Left lung (tissue), 10 donors: ENCODE data around the gene ACBD4. TPM values are rescaled to one million over a fixed set of nuclear protein-coding genes. Genes with fewer than 3 reads are reported as not detected.
A peak's percentile ranks its signal among the peaks of the same experiment; 100 is the strongest.

ENCODE experiments used
- ATAC-seq: fragments of 200-7000 bp; cut with Tn5 transposase; one replicate; pipeline ENCODE4 v1.9.1; 2020; ENCODE audit warnings: moderate library complexity
- DNase-seq, 4 donors: peaks; one replicate each; pipeline ENCODE4 v3.0.0-alpha.2; 2013 to 2020
- H3K27ac ChIP-seq, 2 donors: fragments of 200-600 bp; sonication (generic) in 1 of 2; one replicate each; pipeline versions ENCODE4 v1.5.0 to v1.8.0; 2020 to 2021
- H3K27me3 ChIP-seq, 2 donors: fragments of 200-600 bp; sonication (generic) in 1 of 2; one replicate each; pipeline versions ENCODE4 v1.5.0 to v1.8.0; 2020 to 2021
- H3K36me3 ChIP-seq, 2 donors: fragments of 200-600 bp; sonication (generic) in 1 of 2; one replicate each; pipeline versions ENCODE4 v1.5.0 to v1.8.0; 2020 to 2021
- H3K4me1 ChIP-seq, 2 donors: fragments of 200-600 bp; one replicate each; pipeline ENCODE4 v1.8.0; 2021
- H3K4me3 ChIP-seq, 2 donors: fragments of 200-600 bp; sonication (generic) in 1 of 2; one replicate each; pipeline versions ENCODE4 v1.5.0 to v1.8.0; 2020 to 2021; ENCODE audit warnings: mild to moderate bottlenecking in 1 of 2
- H3K9me3 ChIP-seq, 2 donors: fragments of 200-600 bp; sonication (generic) in 1 of 2; one replicate each; pipeline versions ENCODE4 v1.5.0 to v1.8.0; 2020 to 2021
- intact Hi-C, 2 donors: fragments of 100-400 bp; cut with DNase I; formaldehyde crosslinking; loops; one replicate each; pipeline versions ENCODE4 v1.11.2 to v1.14.2; 2022
- polyA plus RNA-seq, 6 donors: library from polyadenylated mRNA; unstranded; fragments of 120-200 nt; gene quantifications; one replicate each; pipeline ENCODE4 v1.2.1, GENCODE V29; 2013; ENCODE audit not compliant: insufficient read length in 6 of 6
- total RNA-seq, 2 donors: library from RNA; stranded (reverse); fragmentation: NEBNext Ultra II Directional; extraction: Animal tissue kit (Norgen Biotek cat#: 25700); gene quantifications; one replicate each; pipeline ENCODE4 v1.2.1, GENCODE V29; 2021
- TF ChIP-seq, protein P1 (sequence below), 2 donors: fragments of 200-600 bp; sonication (generic) in 1 of 2; IDR thresholded peaks; one replicate each; pipeline versions ENCODE4 v1.5.0 to v1.8.0; 2021; ENCODE audit warnings: antibody characterized with exemption in 2 of 2
- donor health status: DM: no; HTN: yes; CAD: no.
- donor health status: DM: no; HTN: no; CAD: no.

Gene ACBD4
- total and polyA plus RNA-seq, 8 donors = 10.6 to 15.9 (median 15.0) TPM

DNA sequence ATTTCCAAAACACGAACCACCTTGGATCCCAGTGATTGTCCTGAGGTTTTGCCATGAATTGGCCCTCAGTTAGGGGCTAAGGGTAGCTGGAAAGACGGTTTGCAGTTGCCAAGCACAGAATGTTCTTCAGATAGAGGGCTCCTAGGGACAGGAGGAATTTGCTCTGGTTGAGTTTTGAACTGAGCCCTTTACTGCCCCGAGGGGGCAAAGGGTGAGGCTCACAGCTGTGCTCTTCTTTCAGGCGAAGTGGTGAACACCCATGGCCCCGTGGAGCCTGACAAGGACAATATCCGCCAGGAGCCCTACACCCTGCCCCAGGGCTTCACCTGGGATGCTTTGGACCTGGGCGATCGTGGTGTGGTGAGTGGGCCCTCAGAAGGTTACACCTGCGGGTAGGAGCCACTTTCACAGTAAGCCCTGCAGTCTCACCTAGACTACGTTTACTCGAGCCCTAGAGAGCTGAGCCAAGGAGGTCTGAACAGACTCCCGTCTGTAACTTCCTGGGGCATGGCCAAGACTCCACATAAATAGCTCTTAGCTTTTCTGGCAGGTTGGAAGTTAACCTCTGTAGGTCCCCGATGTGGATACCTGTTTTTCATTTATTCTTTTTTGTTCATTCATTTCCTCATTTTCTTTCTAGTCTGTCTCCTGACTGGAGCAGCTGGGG is 41.9 kb upstream of the ACBD4 start:
- no peak for DNase-seq
- TF ChIP-seq, protein P1, sequence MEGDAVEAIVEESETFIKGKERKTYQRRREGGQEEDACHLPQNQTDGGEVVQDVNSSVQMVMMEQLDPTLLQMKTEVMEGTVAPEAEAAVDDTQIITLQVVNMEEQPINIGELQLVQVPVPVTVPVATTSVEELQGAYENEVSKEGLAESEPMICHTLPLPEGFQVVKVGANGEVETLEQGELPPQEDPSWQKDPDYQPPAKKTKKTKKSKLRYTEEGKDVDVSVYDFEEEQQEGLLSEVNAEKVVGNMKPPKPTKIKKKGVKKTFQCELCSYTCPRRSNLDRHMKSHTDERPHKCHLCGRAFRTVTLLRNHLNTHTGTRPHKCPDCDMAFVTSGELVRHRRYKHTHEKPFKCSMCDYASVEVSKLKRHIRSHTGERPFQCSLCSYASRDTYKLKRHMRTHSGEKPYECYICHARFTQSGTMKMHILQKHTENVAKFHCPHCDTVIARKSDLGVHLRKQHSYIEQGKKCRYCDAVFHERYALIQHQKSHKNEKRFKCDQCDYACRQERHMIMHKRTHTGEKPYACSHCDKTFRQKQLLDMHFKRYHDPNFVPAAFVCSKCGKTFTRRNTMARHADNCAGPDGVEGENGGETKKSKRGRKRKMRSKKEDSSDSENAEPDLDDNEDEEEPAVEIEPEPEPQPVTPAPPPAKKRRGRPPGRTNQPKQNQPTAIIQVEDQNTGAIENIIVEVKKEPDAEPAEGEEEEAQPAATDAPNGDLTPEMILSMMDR (IDR thresholded peaks at IDR 0.05) = no peak
- intact Hi-C loops = no loop called here
- peaks cover 10 to 14% of the 10 kb centered on the region in 2 donors for H3K4me1 ChIP-seq
- H3K9me3 ChIP-seq = no peaks in the 10 kb centered on the region
- no peak overlapping the region for H3K4me3 ChIP-seq
- ATAC-seq = peak; percentile 67
- peak overlapping the region; percentile 72 to 83 for H3K27ac ChIP-seq
- peaks cover 3 to 99% of the 10 kb centered on the region in 2 donors for H3K36me3 ChIP-seq
- no peaks in the 10 kb centered on the region for H3K27me3 ChIP-seq

DNA sequence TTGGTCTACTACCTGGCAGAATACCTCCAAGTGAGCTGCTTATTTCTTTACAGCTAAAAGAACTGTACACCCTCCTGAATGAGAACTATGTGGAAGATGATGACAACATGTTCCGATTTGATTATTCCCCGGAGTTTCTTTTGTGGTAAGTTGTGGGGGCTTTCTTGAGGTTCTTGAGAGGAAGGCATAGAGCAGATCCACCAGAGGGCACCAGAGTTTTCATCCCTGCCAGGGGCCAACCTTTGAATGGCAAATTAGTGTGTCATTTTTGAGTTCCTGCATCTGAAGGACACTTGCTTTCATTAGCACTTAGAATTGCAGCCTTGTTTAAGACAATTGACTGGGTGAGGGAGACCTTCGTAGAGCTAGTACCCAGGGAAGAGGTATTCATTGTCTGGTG is 39.3 kb upstream of the ACBD4 start:
- ATAC-seq = no peak
- Histone ChIP-seq H3K27me3 (no peaks in the 10 kb centered on the region), H3K9me3 (no peaks in the 10 kb centered on the region), H3K4me3 (no peak overlapping the region), H3K4me1 (peaks cover 14 to 20% of the 10 kb centered on the region in 2 donors), H3K36me3 (peaks cover 3 to 99% of the 10 kb centered on the region in 2 donors), H3K27ac (no peak overlapping the region)
- TF ChIP-seq, protein P1 (IDR thresholded peaks at IDR 0.05) = peak; percentile 13 to 21
- intact Hi-C loops = no loop called here
- DNase-seq = no peak

DNA sequence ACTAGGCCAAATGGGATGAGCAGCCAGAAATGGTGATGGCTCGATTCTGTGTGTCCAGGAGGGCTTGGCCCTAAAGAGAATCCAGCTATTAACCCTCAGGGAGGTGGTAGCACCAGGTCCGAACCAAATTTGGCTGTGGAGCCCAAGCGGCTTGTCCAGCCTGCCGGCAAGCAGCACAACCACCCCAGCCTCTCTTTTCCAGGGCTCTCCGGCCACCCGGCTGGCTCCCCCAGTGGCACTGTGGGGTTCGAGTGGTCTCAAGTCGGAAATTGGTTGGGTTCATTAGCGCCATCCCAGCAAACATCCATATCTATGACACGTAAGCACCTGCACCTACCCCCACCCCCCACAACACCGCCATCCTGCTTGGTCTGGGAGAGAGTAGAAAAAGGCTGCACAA is 38.6 kb upstream of the ACBD4 start:
- peaks cover 14 to 20% of the 10 kb centered on the region in 2 donors for H3K4me1 ChIP-seq
- no peak overlapping the region for H3K4me3 ChIP-seq
- no peak overlapping the region for H3K27ac ChIP-seq
- ATAC-seq (no peak), DNase-seq (peak in 1 of 4 donors; percentile 61)
- H3K27me3 ChIP-seq = no peaks in the 10 kb centered on the region
- TF ChIP-seq, protein P1 (IDR thresholded peaks at IDR 0.05) = no peak
- H3K9me3 ChIP-seq = no peaks in the 10 kb centered on the region
- peaks cover 5 to 99% of the 10 kb centered on the region in 2 donors for H3K36me3 ChIP-seq
- intact Hi-C loops = no loop called here

DNA sequence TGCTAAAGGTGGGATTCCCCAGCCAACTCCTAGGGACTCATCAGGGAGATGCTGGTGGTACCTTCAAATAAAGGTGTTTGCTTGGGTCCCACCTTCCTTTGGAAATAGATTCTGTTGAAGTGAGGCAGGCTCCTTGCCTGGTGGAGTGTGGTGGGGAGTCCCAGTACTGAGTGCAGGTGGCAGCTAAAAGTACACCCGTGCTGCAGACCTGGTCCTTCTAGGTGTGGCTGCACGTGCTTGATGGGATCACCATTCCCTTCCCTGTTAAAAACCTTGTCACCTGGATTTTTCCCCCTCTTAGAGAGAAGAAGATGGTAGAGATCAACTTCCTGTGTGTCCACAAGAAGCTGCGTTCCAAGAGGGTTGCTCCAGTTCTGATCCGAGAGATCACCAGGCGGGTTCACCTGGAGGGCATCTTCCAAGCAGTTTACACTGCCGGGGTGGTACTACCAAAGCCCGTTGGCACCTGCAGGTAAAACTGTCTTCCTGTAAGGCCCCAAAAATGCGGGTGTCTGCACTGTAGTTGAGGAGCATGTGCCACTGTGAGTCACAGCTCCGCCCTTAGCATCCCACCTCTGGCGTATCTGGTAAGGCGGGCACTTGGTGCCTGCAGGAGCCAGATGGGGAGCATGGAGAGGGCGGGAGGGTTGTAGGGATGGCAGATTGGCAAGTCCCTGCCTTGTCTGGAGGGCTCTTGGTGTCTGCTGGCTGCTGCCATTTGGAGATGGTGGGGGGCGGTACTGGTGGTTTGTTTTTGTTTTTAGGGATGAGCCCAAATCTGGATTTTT is 37.2 kb upstream of the ACBD4 start:
- Histone ChIP-seq H3K4me3 (no peak overlapping the region), H3K9me3 (no peaks in the 10 kb centered on the region), H3K4me1 (peaks cover 11 to 17% of the 10 kb centered on the region in 2 donors), H3K27ac (no peak overlapping the region), H3K36me3 (peaks cover 8 to 99% of the 10 kb centered on the region in 2 donors), H3K27me3 (no peaks in the 10 kb centered on the region)
- ATAC-seq = no peak
- TF ChIP-seq, protein P1 (IDR thresholded peaks at IDR 0.05) = no peak
- DNase-seq = peak in 1 of 4 donors; percentile 30
- intact Hi-C loops = no loop called here
